GM10266 (cell line): ENCODE measurements around the gene PLEKHA8.

Experiments
- DNase-seq: peaks from one replicate; pipeline ENCODE4 v3.0.0; 2012; ENCODE audit errors: extremely low spot score
- CTCF ChIP-seq: IDR thresholded peaks from 2 replicates; pipeline ENCODE4 v1.5.1; 2012; ENCODE audit warnings: mild to moderate bottlenecking, low read depth; ENCODE audit not compliant: control insufficient read depth, insufficient read depth; ENCODE audit errors: missing control alignments

Gene PLEKHA8

GRCh38 chr7:30148951-30149459, 120.8 kb downstream of the PLEKHA8 start:
- DNase-seq: no peak
- TF ChIP-seq CTCF: no peak

- no peak for DNase-seq
- no peak for TF ChIP-seq CTCF
Observed at GRCh38 chr7:30149640-30150272, 121.5 kb downstream of the PLEKHA8 start.

GRCh38 chr7:30150711-30151110, 122.5 kb downstream of the PLEKHA8 start:
- TF ChIP-seq CTCF: no peak
- DNase-seq: no peak

- DNase-seq: no peak
Observed at GRCh38 chr7:30154111-30154587, 125.9 kb downstream of the PLEKHA8 start.

GRCh38 chr7:30155481-30155880, 127.3 kb downstream of the PLEKHA8 start:
- DNase-seq: no peak
- TF ChIP-seq CTCF: no peak

More at GRCh38 chr7:30154111-30154587, 125.9 kb downstream of the PLEKHA8 start:
- TF ChIP-seq CTCF: no peak

- no peak for TF ChIP-seq CTCF
- DNase-seq: no peak
Observed at GRCh38 chr7:30157204-30157603, 129.0 kb downstream of the PLEKHA8 start.

GRCh38 chr7:30159163-30159562, 131.0 kb downstream of the PLEKHA8 start:
- no peak for TF ChIP-seq CTCF
- no peak for DNase-seq
